GM23338 (cell line): ENCODE data around the gene TMEM101. TPM values are rescaled to one million over a fixed set of nuclear protein-coding genes. Genes with fewer than 3 reads are reported as not detected.

Source experiments
- ATAC-seq: fragments of 200-7000 bp; cut with Tn5 transposase; 3 replicates; pipeline ENCODE4 v1.9.1; 2020
- DNase-seq: peaks from one replicate; pipeline ENCODE4 v3.0.0-alpha.2; 2015; ENCODE audit warnings: low spot score
- H2AFZ ChIP-seq: fragments of 200-600 bp; sonication (generic); 2 replicates; pipeline ENCODE4 v1.8.0; 2016; ENCODE audit warnings: antibody characterized with exemption, mild to moderate bottlenecking, moderate library complexity
- H3F3A ChIP-seq: fragments of 200-600 bp; sonication (generic); replicated peaks from 2 replicates; pipeline ENCODE4 v1.8.0; 2017; ENCODE audit warnings: antibody characterized with exemption, mixed run types, low read depth
- H3K27ac ChIP-seq: fragments of 200-600 bp; sonication (generic); 2 replicates; pipeline ENCODE4 v1.6.1; 2016; ENCODE audit warnings: low read depth
- H3K27me3 ChIP-seq: fragments of 200-600 bp; sonication (generic); 2 replicates; pipeline ENCODE4 v1.8.0; 2016; ENCODE audit warnings: mild to moderate bottlenecking, mixed run types, moderate library complexity; ENCODE audit not compliant: insufficient read depth
- H3K36me3 ChIP-seq: fragments of 200-600 bp; sonication (generic); 2 replicates; pipeline ENCODE4 v1.8.0; 2016; ENCODE audit warnings: mild to moderate bottlenecking; ENCODE audit not compliant: insufficient read depth
- H3K4me1 ChIP-seq: fragments of 200-600 bp; sonication (generic); 2 replicates; pipeline ENCODE4 v1.8.0; 2016; ENCODE audit warnings: mild to moderate bottlenecking, moderate library complexity; ENCODE audit not compliant: insufficient read depth
- H3K4me2 ChIP-seq: fragments of 200-600 bp; sonication (generic); 2 replicates; pipeline ENCODE4 v1.7.1; 2017; ENCODE audit warnings: mixed run types
- H3K4me3 ChIP-seq: fragments of 200-600 bp; sonication (generic); 2 replicates; pipeline ENCODE4 v1.6.1; 2016; ENCODE audit warnings: mixed run types
- H3K79me2 ChIP-seq: fragments of 200-600 bp; sonication (generic); replicated peaks from 2 replicates; pipeline ENCODE4 v1.8.0; 2017; ENCODE audit warnings: mild to moderate bottlenecking; ENCODE audit not compliant: insufficient read depth
- H3K9me2 ChIP-seq: fragments of 200-600 bp; sonication (generic); 2 replicates; pipeline ENCODE4 v1.8.0; 2017; ENCODE audit not compliant: insufficient read depth
- H4K20me1 ChIP-seq: fragments of 200-600 bp; sonication (generic); replicated peaks from 2 replicates; pipeline ENCODE4 v1.8.0; 2017; ENCODE audit warnings: mild to moderate bottlenecking; ENCODE audit not compliant: insufficient read depth
- H3K27ac Mint-ChIP-seq: 2 replicates; pipeline ENCODE4 v1.8.0; 2020; ENCODE audit warnings: inconsistent platforms, mild to moderate bottlenecking, moderate library complexity, mixed read lengths
- H3K27me3 Mint-ChIP-seq: 3 replicates; pipeline ENCODE4 v1.8.0; 2022; ENCODE audit warnings: low read depth, mild to moderate bottlenecking, moderate library complexity, mixed read lengths, inconsistent platforms; ENCODE audit not compliant: insufficient read depth, poor library complexity
- H3K36me3 Mint-ChIP-seq: 3 replicates; pipeline ENCODE4 v1.8.0; 2021; ENCODE audit warnings: low read depth, mild to moderate bottlenecking, inconsistent platforms, moderate library complexity, mixed read lengths
- H3K4me1 Mint-ChIP-seq: 3 replicates; pipeline ENCODE4 v1.8.0; 2020; ENCODE audit warnings: mild to moderate bottlenecking, inconsistent platforms, mixed read lengths
- H3K4me3 Mint-ChIP-seq: 3 replicates; pipeline ENCODE4 v1.8.0; 2021; ENCODE audit warnings: moderate library complexity, mild to moderate bottlenecking, inconsistent platforms, mixed read lengths
- H3K9me3 Mint-ChIP-seq: 3 replicates; pipeline ENCODE4 v1.8.0; 2020; ENCODE audit warnings: moderate library complexity, mild to moderate bottlenecking, inconsistent platforms, mixed read lengths
- CREB1 ChIP-seq: fragments of 250-450 bp; sonication (Bioruptor Pico); IDR thresholded peaks from 2 replicates; pipeline ENCODE4 v1.5.0; 2020; ENCODE audit warnings: low read depth, mild to moderate bottlenecking, moderate library complexity
- EZH2 ChIP-seq: fragments of 200-600 bp; sonication (generic); IDR thresholded peaks from one replicate; pipeline ENCODE4 v1.8.0; 2017; ENCODE audit warnings: antibody characterized with exemption, mild to moderate bottlenecking, low read depth; ENCODE audit not compliant: unreplicated experiment
- EZH2phosphoT487 ChIP-seq: fragments of 200-600 bp; sonication (generic); IDR thresholded peaks from one replicate; pipeline ENCODE4 v1.8.1; 2018; ENCODE audit warnings: antibody characterized with exemption; ENCODE audit not compliant: unreplicated experiment
- JUNB ChIP-seq: IDR thresholded peaks from one replicate; pipeline ENCODE4 v1.6.1; 2016; ENCODE audit warnings: antibody characterized with exemption; ENCODE audit not compliant: unreplicated experiment
- NANOG ChIP-seq: IDR thresholded peaks from 2 replicates; pipeline ENCODE4 v1.6.1; 2016; ENCODE audit warnings: antibody characterized with exemption, borderline replicate concordance
- POLR2AphosphoS5 ChIP-seq: IDR thresholded peaks from 2 replicates; pipeline ENCODE4 v1.6.1; 2016; ENCODE audit warnings: antibody characterized with exemption, low read depth
- STAT1 ChIP-seq: IDR thresholded peaks from one replicate; pipeline ENCODE4 v1.6.1; 2016; ENCODE audit warnings: antibody characterized with exemption; ENCODE audit not compliant: unreplicated experiment
- ZNF114 ChIP-seq: fragments of 250-450 bp; sonication (Bioruptor Pico); IDR thresholded peaks from 2 replicates; pipeline ENCODE4 v1.5.0; 2020; ENCODE audit warnings: mild to moderate bottlenecking, moderate library complexity
- ZNF331 ChIP-seq: fragments of 250-450 bp; sonication (Bioruptor Pico); IDR thresholded peaks from 2 replicates; pipeline ENCODE4 v1.5.0; 2020; ENCODE audit warnings: low read depth, mild to moderate bottlenecking, moderate library complexity
- polyA plus RNA-seq: library from polyadenylated mRNA; unstranded; fragments of >200 nt; fragmentation: Nextera tagmentation; extraction: Ambion mirVana; gene quantifications from 2 replicates; pipeline ENCODE4 v1.2.1, GENCODE V29; 2016
- total RNA-seq: library from RNA; depleted of rRNA; stranded (reverse); fragments of >200 nt; shearing (Covaris generic); gene quantifications from 2 replicates; pipeline ENCODE4 v1.2.3, GENCODE V29; 2014
- TF ChIP-seq, protein P1 (sequence below): fragments of 250-450 bp; sonication (Bioruptor Pico); IDR thresholded peaks from 2 replicates; pipeline ENCODE4 v1.5.0; 2020; ENCODE audit warnings: mild to moderate bottlenecking, moderate library complexity
- TF ChIP-seq, protein P2 (sequence below): IDR thresholded peaks from 2 replicates; pipeline ENCODE4 v1.6.1; 2016; ENCODE audit warnings: antibody characterized with exemption
- TF ChIP-seq, protein P3 (sequence below), 2 experiments: fragments of 200-600 bp in 1 of 2; sonication (generic) in 1 of 2; conservative IDR thresholded peaks; 2 replicates each; pipeline versions ENCODE4 v1.5.1 to v1.6.1; 2016 to 2017; ENCODE audit warnings: antibody characterized with exemption in 2 of 2, low read depth in 2 of 2, mild to moderate bottlenecking in 2 of 2, moderate library complexity in 1 of 2
- TF ChIP-seq, protein P4 (sequence below): IDR thresholded peaks from one replicate; pipeline ENCODE4 v1.6.1; 2018; ENCODE audit warnings: antibody characterized with exemption; ENCODE audit not compliant: unreplicated experiment

TMEM101 gene
- total and polyA plus RNA-seq, 2 experiments from 2014 or later, result 15.9 to 31.6 TPM

DNA sequence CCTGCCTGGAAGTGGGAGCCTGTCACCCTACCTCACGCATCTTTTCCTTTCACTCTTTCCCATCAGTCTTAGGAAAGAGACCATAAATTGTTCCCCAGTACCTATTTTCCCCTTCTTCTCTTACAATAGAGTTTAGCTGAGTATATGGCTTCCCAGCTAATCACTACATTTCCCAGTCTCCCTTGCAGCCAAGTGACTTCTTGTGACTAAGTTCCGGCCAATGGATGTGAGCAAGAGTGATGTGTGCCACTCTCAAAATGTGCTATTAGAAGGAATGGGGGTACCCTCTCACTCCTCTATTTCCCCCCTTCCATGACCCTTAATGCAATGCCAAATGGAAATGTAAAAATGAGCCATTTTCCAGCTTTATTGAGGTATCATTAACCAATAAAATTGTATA lies 52.8 kb downstream of the TMEM101 start:
- Histone ChIP-seq H3K9me2 (no peaks in the 10 kb centered on the region), H3K4me2 (no peak overlapping the region), H3K27me3 (no peaks in the 10 kb centered on the region), H3K79me2 (no peaks in the 10 kb centered on the region), H4K20me1 (no peaks in the 10 kb centered on the region; the same call in 1 of the 2 replicates), H3K36me3 (no peaks in the 10 kb centered on the region), H3K4me3 (no peak overlapping the region), H3K4me1 (no peaks in the 10 kb centered on the region), H2AFZ (no peak overlapping the region), H3K27ac (no peak overlapping the region), H3F3A (no peaks in the 10 kb centered on the region)
- Mint-ChIP-seq H3K27me3 (peaks cover 11% of the 10 kb centered on the region), H3K9me3 (no peaks in the 10 kb centered on the region), H3K27ac (no peak overlapping the region), H3K36me3 (no peaks in the 10 kb centered on the region), H3K4me3 (no peak overlapping the region), H3K4me1 (no peaks in the 10 kb centered on the region)
- ATAC-seq, result no peak
- DNase-seq, result no peak
- TF ChIP-seq STAT1 (no peak), ZNF331 (no peak), EZH2phosphoT487 (no peak), NANOG (no peak), ZNF114 (CRISPR knock-in tag) (no peak), EZH2 (no peak), CREB1 (CRISPR knock-in tag) (no peak), JUNB (no peak), POLR2AphosphoS5 (no peak)
- TF ChIP-seq, protein P1, sequence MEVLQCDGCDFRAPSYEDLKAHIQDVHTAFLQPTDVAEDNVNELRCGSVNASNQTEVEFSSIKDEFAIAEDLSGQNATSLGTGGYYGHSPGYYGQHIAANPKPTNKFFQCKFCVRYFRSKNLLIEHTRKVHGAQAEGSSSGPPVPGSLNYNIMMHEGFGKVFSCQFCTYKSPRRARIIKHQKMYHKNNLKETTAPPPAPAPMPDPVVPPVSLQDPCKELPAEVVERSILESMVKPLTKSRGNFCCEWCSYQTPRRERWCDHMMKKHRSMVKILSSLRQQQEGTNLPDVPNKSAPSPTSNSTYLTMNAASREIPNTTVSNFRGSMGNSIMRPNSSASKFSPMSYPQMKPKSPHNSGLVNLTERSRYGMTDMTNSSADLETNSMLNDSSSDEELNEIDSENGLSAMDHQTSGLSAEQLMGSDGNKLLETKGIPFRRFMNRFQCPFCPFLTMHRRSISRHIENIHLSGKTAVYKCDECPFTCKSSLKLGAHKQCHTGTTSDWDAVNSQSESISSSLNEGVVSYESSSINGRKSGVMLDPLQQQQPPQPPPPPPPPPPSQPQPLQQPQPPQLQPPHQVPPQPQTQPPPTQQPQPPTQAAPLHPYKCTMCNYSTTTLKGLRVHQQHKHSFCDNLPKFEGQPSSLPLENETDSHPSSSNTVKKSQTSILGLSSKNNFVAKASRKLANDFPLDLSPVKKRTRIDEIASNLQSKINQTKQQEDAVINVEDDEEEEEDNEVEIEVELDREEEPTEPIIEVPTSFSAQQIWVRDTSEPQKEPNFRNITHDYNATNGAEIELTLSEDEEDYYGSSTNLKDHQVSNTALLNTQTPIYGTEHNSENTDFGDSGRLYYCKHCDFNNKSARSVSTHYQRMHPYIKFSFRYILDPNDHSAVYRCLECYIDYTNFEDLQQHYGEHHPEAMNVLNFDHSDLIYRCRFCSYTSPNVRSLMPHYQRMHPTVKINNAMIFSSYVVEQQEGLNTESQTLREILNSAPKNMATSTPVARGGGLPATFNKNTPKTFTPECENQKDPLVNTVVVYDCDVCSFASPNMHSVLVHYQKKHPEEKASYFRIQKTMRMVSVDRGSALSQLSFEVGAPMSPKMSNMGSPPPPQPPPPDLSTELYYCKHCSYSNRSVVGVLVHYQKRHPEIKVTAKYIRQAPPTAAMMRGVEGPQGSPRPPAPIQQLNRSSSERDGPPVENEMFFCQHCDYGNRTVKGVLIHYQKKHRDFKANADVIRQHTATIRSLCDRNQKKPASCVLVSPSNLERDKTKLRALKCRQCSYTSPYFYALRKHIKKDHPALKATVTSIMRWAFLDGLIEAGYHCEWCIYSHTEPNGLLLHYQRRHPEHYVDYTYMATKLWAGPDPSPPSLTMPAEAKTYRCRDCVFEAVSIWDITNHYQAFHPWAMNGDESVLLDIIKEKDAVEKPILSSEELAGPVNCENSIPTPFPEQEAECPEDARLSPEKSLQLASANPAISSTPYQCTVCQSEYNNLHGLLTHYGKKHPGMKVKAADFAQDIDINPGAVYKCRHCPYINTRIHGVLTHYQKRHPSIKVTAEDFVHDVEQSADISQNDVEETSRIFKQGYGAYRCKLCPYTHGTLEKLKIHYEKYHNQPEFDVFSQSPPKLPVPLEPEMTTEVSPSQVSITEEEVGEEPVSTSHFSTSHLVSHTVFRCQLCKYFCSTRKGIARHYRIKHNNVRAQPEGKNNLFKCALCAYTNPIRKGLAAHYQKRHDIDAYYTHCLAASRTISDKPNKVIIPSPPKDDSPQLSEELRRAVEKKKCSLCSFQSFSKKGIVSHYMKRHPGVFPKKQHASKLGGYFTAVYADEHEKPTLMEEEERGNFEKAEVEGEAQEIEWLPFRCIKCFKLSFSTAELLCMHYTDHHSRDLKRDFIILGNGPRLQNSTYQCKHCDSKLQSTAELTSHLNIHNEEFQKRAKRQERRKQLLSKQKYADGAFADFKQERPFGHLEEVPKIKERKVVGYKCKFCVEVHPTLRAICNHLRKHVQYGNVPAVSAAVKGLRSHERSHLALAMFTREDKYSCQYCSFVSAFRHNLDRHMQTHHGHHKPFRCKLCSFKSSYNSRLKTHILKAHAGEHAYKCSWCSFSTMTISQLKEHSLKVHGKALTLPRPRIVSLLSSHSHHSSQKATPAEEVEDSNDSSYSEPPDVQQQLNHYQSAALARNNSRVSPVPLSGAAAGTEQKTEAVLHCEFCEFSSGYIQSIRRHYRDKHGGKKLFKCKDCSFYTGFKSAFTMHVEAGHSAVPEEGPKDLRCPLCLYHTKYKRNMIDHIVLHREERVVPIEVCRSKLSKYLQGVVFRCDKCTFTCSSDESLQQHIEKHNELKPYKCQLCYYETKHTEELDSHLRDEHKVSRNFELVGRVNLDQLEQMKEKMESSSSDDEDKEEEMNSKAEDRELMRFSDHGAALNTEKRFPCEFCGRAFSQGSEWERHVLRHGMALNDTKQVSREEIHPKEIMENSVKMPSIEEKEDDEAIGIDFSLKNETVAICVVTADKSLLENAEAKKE (CRISPR knock-in tag), result no peak
- TF ChIP-seq, protein P2, sequence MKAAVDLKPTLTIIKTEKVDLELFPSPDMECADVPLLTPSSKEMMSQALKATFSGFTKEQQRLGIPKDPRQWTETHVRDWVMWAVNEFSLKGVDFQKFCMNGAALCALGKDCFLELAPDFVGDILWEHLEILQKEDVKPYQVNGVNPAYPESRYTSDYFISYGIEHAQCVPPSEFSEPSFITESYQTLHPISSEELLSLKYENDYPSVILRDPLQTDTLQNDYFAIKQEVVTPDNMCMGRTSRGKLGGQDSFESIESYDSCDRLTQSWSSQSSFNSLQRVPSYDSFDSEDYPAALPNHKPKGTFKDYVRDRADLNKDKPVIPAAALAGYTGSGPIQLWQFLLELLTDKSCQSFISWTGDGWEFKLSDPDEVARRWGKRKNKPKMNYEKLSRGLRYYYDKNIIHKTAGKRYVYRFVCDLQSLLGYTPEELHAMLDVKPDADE, result no peak
- TF ChIP-seq, protein P3, sequence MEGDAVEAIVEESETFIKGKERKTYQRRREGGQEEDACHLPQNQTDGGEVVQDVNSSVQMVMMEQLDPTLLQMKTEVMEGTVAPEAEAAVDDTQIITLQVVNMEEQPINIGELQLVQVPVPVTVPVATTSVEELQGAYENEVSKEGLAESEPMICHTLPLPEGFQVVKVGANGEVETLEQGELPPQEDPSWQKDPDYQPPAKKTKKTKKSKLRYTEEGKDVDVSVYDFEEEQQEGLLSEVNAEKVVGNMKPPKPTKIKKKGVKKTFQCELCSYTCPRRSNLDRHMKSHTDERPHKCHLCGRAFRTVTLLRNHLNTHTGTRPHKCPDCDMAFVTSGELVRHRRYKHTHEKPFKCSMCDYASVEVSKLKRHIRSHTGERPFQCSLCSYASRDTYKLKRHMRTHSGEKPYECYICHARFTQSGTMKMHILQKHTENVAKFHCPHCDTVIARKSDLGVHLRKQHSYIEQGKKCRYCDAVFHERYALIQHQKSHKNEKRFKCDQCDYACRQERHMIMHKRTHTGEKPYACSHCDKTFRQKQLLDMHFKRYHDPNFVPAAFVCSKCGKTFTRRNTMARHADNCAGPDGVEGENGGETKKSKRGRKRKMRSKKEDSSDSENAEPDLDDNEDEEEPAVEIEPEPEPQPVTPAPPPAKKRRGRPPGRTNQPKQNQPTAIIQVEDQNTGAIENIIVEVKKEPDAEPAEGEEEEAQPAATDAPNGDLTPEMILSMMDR (conservative IDR thresholded peaks at IDR 0.05; ENCODE audit: low read depth in 2 of 2), result no peak
- TF ChIP-seq, protein P4, sequence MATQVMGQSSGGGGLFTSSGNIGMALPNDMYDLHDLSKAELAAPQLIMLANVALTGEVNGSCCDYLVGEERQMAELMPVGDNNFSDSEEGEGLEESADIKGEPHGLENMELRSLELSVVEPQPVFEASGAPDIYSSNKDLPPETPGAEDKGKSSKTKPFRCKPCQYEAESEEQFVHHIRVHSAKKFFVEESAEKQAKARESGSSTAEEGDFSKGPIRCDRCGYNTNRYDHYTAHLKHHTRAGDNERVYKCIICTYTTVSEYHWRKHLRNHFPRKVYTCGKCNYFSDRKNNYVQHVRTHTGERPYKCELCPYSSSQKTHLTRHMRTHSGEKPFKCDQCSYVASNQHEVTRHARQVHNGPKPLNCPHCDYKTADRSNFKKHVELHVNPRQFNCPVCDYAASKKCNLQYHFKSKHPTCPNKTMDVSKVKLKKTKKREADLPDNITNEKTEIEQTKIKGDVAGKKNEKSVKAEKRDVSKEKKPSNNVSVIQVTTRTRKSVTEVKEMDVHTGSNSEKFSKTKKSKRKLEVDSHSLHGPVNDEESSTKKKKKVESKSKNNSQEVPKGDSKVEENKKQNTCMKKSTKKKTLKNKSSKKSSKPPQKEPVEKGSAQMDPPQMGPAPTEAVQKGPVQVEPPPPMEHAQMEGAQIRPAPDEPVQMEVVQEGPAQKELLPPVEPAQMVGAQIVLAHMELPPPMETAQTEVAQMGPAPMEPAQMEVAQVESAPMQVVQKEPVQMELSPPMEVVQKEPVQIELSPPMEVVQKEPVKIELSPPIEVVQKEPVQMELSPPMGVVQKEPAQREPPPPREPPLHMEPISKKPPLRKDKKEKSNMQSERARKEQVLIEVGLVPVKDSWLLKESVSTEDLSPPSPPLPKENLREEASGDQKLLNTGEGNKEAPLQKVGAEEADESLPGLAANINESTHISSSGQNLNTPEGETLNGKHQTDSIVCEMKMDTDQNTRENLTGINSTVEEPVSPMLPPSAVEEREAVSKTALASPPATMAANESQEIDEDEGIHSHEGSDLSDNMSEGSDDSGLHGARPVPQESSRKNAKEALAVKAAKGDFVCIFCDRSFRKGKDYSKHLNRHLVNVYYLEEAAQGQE, result no peak
